Neuronal stem cell (in vitro differentiated cells): ENCODE measurements around the gene SOAT2.
A peak's percentile ranks its signal among the peaks of the same experiment; 100 is the strongest.

Experiments used
- DNase-seq: peaks from one replicate; pipeline ENCODE4 v3.0.0-alpha.2; 2013; ENCODE audit warnings: low spot score
- H2AFZ ChIP-seq: one replicate; pipeline ENCODE4 v1.6.1; 2013; ENCODE audit warnings: mild to moderate bottlenecking, low read length, inconsistent platforms
- H2AK5ac ChIP-seq: 2 replicates; pipeline ENCODE4 v1.6.1; 2013; ENCODE audit warnings: low read depth, mild to moderate bottlenecking, inconsistent platforms, low read length, moderate library complexity, mixed read lengths
- H2BK120ac ChIP-seq: 2 replicates; pipeline ENCODE4 v1.6.1; 2013; ENCODE audit warnings: low read depth, mild to moderate bottlenecking, inconsistent platforms, low read length, moderate library complexity, mixed read lengths
- H2BK12ac ChIP-seq: one replicate; pipeline ENCODE4 v1.6.1; 2013; ENCODE audit warnings: low read length, inconsistent platforms
- H2BK15ac ChIP-seq: 2 replicates; pipeline ENCODE4 v1.6.1; 2013; ENCODE audit warnings: mild to moderate bottlenecking, low read length, inconsistent platforms, mixed read lengths
- H2BK5ac ChIP-seq: one replicate; pipeline ENCODE4 v1.6.1; 2013; ENCODE audit warnings: inconsistent platforms, mild to moderate bottlenecking, low read length, moderate library complexity
- H3K14ac ChIP-seq: one replicate; pipeline ENCODE4 v1.6.1; 2013; ENCODE audit warnings: low read length, inconsistent platforms
- H3K18ac ChIP-seq: 2 replicates; pipeline ENCODE4 v1.6.1; 2013; ENCODE audit warnings: low read length, inconsistent platforms
- H3K23ac ChIP-seq: 2 replicates; pipeline ENCODE4 v1.6.1; 2013; ENCODE audit warnings: low read depth, mild to moderate bottlenecking, mixed read lengths, low read length, inconsistent platforms; ENCODE audit not compliant: poor library complexity
- H3K27ac ChIP-seq: replicated peaks from 3 replicates; pipeline ENCODE4 v1.5.1; 2013; ENCODE audit warnings: low read length, inconsistent platforms
- H3K27me3 ChIP-seq, 3 experiments: 2 replicates each; pipeline ENCODE4 v1.6.1; 2013; ENCODE audit warnings: low read length in 3 of 3, mild to moderate bottlenecking in 2 of 3, inconsistent platforms in 1 of 3, low read depth in 1 of 3, mixed read lengths in 1 of 3, moderate library complexity in 1 of 3; ENCODE audit not compliant: control insufficient read depth in 3 of 3, insufficient read depth in 3 of 3
- H3K36me3 ChIP-seq, 2 donors: replicated peaks in 1 of 2; 2 replicates each; pipeline ENCODE4 v1.6.1; 2013; ENCODE audit warnings: low read length in 2 of 2; ENCODE audit not compliant: control insufficient read depth in 2 of 2, insufficient read depth in 2 of 2
- H3K4ac ChIP-seq: 2 replicates; pipeline ENCODE4 v1.6.1; 2013; ENCODE audit warnings: inconsistent platforms, mild to moderate bottlenecking, low read length, moderate library complexity
- H3K4me1 ChIP-seq, 2 donors: 1 replicate in 1 of 2; 2 replicates in 1 of 2; pipeline ENCODE4 v1.6.1; 2013; ENCODE audit warnings: low read length in 2 of 2, low read depth in 1 of 2; ENCODE audit not compliant: control insufficient read depth in 2 of 2, insufficient read depth in 1 of 2
- H3K4me2 ChIP-seq: one replicate; pipeline ENCODE4 v1.6.1; 2013; ENCODE audit warnings: mild to moderate bottlenecking, low read length, inconsistent platforms; ENCODE audit not compliant: insufficient read depth, poor library complexity, severe bottlenecking
- H3K4me3 ChIP-seq, 2 donors: 2 replicates each; pipeline ENCODE4 v1.5.1; 2013; ENCODE audit warnings: low read length in 2 of 2, mild to moderate bottlenecking in 2 of 2, inconsistent platforms in 1 of 2, moderate library complexity in 1 of 2
- H3K79me1 ChIP-seq: one replicate; pipeline ENCODE4 v1.6.1; 2013; ENCODE audit warnings: low read depth, mild to moderate bottlenecking, inconsistent platforms, low read length, moderate library complexity
- H3K9ac ChIP-seq: one replicate; pipeline ENCODE4 v1.6.1; 2013; ENCODE audit warnings: mild to moderate bottlenecking, low read depth, low read length, inconsistent platforms; ENCODE audit not compliant: poor library complexity
- H3K9me3 ChIP-seq, 2 donors: replicated peaks in 1 of 2; 2 replicates each; pipeline versions ENCODE3 to v1.6.1; 2013; ENCODE audit warnings: low read length in 2 of 2, mild to moderate bottlenecking in 2 of 2, inconsistent platforms in 1 of 2, low read depth in 1 of 2, mixed read lengths in 1 of 2, moderate library complexity in 1 of 2; ENCODE audit not compliant: control insufficient read depth in 2 of 2, insufficient read depth in 1 of 2
- H4K8ac ChIP-seq: one replicate; pipeline ENCODE4 v1.6.1; 2013; ENCODE audit warnings: low read depth, mild to moderate bottlenecking, inconsistent platforms, low read length, moderate library complexity
- H4K91ac ChIP-seq: one replicate; pipeline ENCODE4 v1.6.1; 2013; ENCODE audit warnings: low read length, low read depth, mild to moderate bottlenecking, inconsistent platforms; ENCODE audit not compliant: poor library complexity
- WGBS, 2 donors: extraction: QIAGEN DNeasy Blood & Tissue Kit; methylation state at CpG; one replicate each; pipeline ENCODE4 v1.1.7; 2013; ENCODE audit warnings: missing lambda C conversion rate in 2 of 2, mixed read lengths in 1 of 2; ENCODE audit not compliant: insufficient read length in 2 of 2, insufficient replicate concordance in 1 of 2; ENCODE audit errors: extremely low coverage in 2 of 2; 5-methylcytosine and 5-hydroxymethylcytosine counted together

SOAT2 gene

GRCh38 chr12:53113136-53113705, 9.9 kb downstream of the SOAT2 start:
- Histone ChIP-seq H4K8ac (no peak overlapping the region), H2BK15ac (no peak overlapping the region), H2AFZ (no peak overlapping the region), H2BK5ac (no peak overlapping the region), H3K9ac (no peak overlapping the region), H3K23ac (no peak overlapping the region), H3K27me3 (peaks cover 0 to 4% (median 0%) of the 10 kb centered on the region in 3 experiments), H3K4me3 (no peak overlapping the region), H2BK12ac (no peak overlapping the region), H3K36me3 (no peaks in the 10 kb centered on the region), H3K4ac (no peak overlapping the region), H2AK5ac (no peak overlapping the region), H3K79me1 (no peaks in the 10 kb centered on the region), H4K91ac (no peak overlapping the region), H3K14ac (no peak overlapping the region), H3K4me2 (no peak overlapping the region), H3K9me3 (no peaks in the 10 kb centered on the region), H3K18ac (no peak overlapping the region), H2BK120ac (no peak overlapping the region), H3K4me1 (peaks cover 0 to 1% of the 10 kb centered on the region in 2 donors), H3K27ac (no peak overlapping the region)
- no peak for DNase-seq
- no CpG with 5 or more reads among the region's 12 CpGs for WGBS, 2 donors

- Histone ChIP-seq H4K8ac (no peak overlapping the region), H3K79me1 (no peaks in the 10 kb centered on the region), H3K14ac (no peak overlapping the region), H3K27me3 (peaks cover 0 to 5% (median 0%) of the 10 kb centered on the region in 3 experiments), H3K36me3 (no peaks in the 10 kb centered on the region), H2AFZ (no peak overlapping the region), H3K4me1 (peaks cover 0 to 1% of the 10 kb centered on the region in 2 donors), H3K4ac (no peak overlapping the region), H3K18ac (no peak overlapping the region), H2BK5ac (no peak overlapping the region), H2AK5ac (no peak overlapping the region), H3K4me2 (no peak overlapping the region), H3K9ac (no peak overlapping the region), H2BK15ac (no peak overlapping the region), H3K23ac (no peak overlapping the region), H2BK12ac (no peak overlapping the region), H3K4me3 (no peak overlapping the region), H3K27ac (no peak overlapping the region), H2BK120ac (no peak overlapping the region), H4K91ac (no peak overlapping the region), H3K9me3 (no peaks in the 10 kb centered on the region)
- no peak for DNase-seq
Observed at GRCh38 chr12:53113951-53114350, 10.7 kb downstream of the SOAT2 start.

DNA sequence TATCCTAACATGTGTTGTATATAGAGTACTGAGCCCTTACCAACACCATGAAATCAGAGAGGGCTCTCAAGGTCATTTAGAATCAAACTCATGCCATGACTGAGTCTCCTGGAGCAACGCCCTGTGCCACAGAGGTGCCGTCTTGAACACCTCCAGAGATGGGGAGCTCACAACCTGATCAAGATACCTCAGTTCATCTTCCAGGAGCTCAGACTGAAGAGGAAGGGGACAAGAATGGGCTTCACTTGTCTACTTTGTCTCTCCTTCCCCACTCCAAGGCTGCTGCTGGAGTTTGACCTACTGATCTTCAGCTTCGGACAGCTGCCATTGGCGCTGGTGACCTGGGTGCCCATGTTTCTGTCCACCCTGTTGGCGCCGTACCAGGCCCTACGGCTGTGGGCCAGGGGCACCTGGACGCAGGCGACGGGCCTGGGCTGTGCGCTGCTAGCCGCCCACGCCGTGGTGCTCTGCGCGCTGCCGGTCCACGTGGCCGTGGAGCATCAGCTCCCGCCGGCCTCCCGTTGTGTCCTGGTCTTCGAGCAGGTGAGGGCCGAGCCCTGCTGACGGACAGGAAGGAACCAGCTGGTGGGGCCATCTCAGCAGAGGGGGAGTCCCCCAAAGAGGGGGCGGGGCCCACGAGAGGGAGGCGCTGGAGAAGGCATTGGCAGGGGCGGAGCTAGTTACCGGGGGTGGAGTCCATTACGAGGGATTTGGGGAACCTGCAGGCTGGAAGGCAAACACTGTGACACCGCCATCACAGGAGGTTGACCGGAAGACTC, 12.0 kb downstream of the SOAT2 start:
- no CpG with 5 or more reads among the region's 33 CpGs for WGBS, 2 donors
- Histone ChIP-seq H4K91ac (peak overlapping the region; percentile 40), H3K79me1 (no peaks in the 10 kb centered on the region), H2BK12ac (no peak overlapping the region), H3K23ac (peak overlapping the region; percentile 40), H2BK15ac (peak overlapping the region; percentile 6), H3K36me3 (no peaks in the 10 kb centered on the region), H3K9ac (peak overlapping the region; percentile 13), H4K8ac (no peak overlapping the region), H3K4me2 (no peak overlapping the region), H3K4me1 (peaks cover 0 to 1% of the 10 kb centered on the region in 2 donors), H2AK5ac (peak overlapping the region; percentile 31), H3K4me3 (no peak overlapping the region), H3K18ac (peak overlapping the region; percentile 67), H3K27ac (no peak overlapping the region), H3K9me3 (no peaks in the 10 kb centered on the region), H2BK120ac (no peak overlapping the region), H2BK5ac (no peak overlapping the region), H3K27me3 (peaks cover 0 to 11% (median 0%) of the 10 kb centered on the region in 3 experiments), H2AFZ (no peak overlapping the region), H3K4ac (no peak overlapping the region), H3K14ac (peak overlapping the region; percentile 25)
- DNase-seq = no peak

GRCh38 chr12:53115891-53116648, 12.8 kb downstream of the SOAT2 start:
- Histone ChIP-seq H3K23ac (no peak overlapping the region), H2BK120ac (no peak overlapping the region), H2BK5ac (no peak overlapping the region), H4K8ac (no peak overlapping the region), H2BK15ac (peak overlapping the region; percentile 6), H3K4me1 (peaks cover 0 to 2% of the 10 kb centered on the region in 2 donors), H3K4me2 (no peak overlapping the region), H3K9me3 (no peaks in the 10 kb centered on the region), H3K4ac (no peak overlapping the region), H2AK5ac (no peak overlapping the region), H3K27me3 (peaks cover 0 to 11% (median 0%) of the 10 kb centered on the region in 3 experiments), H3K4me3 (no peak overlapping the region), H3K14ac (no peak overlapping the region), H3K79me1 (no peaks in the 10 kb centered on the region), H3K18ac (peak overlapping the region; percentile 38), H3K36me3 (no peaks in the 10 kb centered on the region), H3K9ac (no peak overlapping the region), H2BK12ac (no peak overlapping the region), H4K91ac (no peak overlapping the region), H3K27ac (no peak overlapping the region), H2AFZ (no peak overlapping the region)
- no peak for DNase-seq
- WGBS, 2 donors = no CpG with 5 or more reads among the region's 8 CpGs
